D721Med (cell line): Measurements from ENCODE around the gene RPLP2.

Source experiments
- DNase-seq: peaks from one replicate; pipeline ENCODE4 v3.0.0; 2011; ENCODE audit warnings: low spot score; ENCODE audit not compliant: insufficient read length
- FAIRE-seq: peaks from 2 replicates; lab custom pipeline; 2011; peaks lifted over from hg19 to GRCh38; lab: Jason Lieb, UNC
- CTCF ChIP-seq: IDR thresholded peaks from 2 replicates; pipeline ENCODE4 v1.5.1; 2012; ENCODE audit warnings: mild to moderate bottlenecking, control low read depth; ENCODE audit not compliant: insufficient read depth; ENCODE audit errors: missing control alignments

RPLP2 gene

GRCh38 chr11:845872-846495 lies 36.2 kb downstream of the RPLP2 start:
- DNase-seq (no peak), FAIRE-seq (no peak)
- no peak for TF ChIP-seq CTCF

GRCh38 chr11:846496-847098 lies 36.8 kb downstream of the RPLP2 start:
- FAIRE-seq: no peak
- DNase-seq: no peak
- no peak for TF ChIP-seq CTCF

- TF ChIP-seq CTCF: no peak
- DNase-seq: no peak
- FAIRE-seq: no peak
These were observed 38.1 kb downstream of the RPLP2 start for GRCh38 chr11:847876-848275.

GRCh38 chr11:848380-848931 lies 38.7 kb downstream of the RPLP2 start:
- FAIRE-seq (no peak), DNase-seq (peak; percentile 51)
- TF ChIP-seq CTCF: peak; percentile 63

- no peak for TF ChIP-seq CTCF
- DNase-seq: peak; percentile 71
- no peak for FAIRE-seq
These were observed 39.5 kb downstream of the RPLP2 start for GRCh38 chr11:849104-849824.

GRCh38 chr11:849951-850774 lies 40.4 kb downstream of the RPLP2 start:
- TF ChIP-seq CTCF: no peak
- no peak for DNase-seq
- FAIRE-seq: no peak
